ENCODE data around the gene STX11.
"Not testable (repeated sequence)": the region's sequence is repeated elsewhere in the genome, so short reads cannot be mapped to it uniquely, and the experiment has no call there.

The STX11 gene

GRCh38 chr6:144174006-144174405 is 23.7 kb downstream of the STX11 start:
- DNase-seq (ENCODE audit: low read depth, low spot score), result no peak

GRCh38 chr6:144176043-144176442 is 25.7 kb downstream of the STX11 start:
- no peak for DNase-seq (ENCODE audit: low read depth, low spot score)

GRCh38 chr6:144177726-144178125 is 27.4 kb downstream of the STX11 start:
- DNase-seq (ENCODE audit: low read depth, low spot score), result no peak

DNA sequence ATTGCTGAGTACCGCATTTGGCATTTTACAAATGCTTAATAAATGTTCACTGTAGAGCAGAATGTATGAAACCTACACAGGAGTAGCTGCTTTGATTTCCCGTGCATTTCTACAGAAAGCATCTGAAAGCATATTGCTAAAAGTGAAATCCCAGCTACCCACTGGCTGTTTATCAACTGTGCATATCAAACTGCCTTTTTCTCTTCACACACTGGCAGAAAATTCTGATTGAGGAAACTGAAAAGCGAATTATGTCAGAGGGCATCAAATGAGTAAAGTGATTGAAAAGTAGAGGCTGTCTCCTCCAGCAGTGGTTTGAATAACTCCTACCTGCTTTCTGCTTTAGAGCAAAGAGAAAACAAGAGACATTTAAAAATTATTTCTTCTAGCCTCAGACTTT is 28.0 kb downstream of the STX11 start:
- DNase-seq (ENCODE audit: low read depth, low spot score), result no peak

DNA sequence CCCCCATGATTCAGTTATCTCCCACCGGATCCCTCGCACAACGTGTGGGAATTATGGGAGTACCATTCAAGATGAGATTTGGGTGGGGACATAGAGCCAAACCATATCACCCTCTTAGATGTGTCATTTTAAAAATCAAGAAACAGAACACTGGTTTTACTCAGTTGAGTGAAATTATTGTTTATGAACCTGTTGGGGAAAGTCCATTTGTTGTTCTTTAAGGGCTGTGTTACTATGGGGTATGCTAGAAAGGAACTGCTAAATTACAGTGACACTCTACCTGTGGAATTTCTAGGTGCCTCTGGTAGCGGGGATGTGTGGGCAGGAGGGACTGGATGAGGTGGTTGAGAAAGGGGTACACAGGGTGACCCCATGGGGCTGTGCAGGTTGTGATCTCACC is 28.9 kb downstream of the STX11 start:
- no peak for DNase-seq (ENCODE audit: low read depth, low spot score)

DNA sequence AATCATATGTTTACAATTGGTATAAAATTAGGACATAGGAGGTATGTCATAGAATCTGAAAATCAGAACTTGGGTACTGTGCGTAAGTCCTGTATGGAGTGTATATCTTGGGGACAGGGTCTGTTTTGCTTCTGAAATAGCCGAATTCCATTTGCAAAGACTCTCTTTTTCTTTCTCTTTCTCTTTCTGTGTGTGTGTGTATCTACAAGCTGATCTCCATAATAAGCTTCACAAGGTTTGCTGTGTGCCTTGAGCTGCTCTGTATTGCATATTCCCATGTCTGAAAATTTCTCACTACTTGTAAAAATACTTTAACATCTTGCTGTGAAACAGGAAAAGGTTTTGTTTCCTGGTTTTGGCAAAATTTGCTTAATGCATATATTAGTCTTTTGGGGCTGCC is 29.5 kb downstream of the STX11 start:
- no peak for DNase-seq (ENCODE audit: low read depth, low spot score)

DNA sequence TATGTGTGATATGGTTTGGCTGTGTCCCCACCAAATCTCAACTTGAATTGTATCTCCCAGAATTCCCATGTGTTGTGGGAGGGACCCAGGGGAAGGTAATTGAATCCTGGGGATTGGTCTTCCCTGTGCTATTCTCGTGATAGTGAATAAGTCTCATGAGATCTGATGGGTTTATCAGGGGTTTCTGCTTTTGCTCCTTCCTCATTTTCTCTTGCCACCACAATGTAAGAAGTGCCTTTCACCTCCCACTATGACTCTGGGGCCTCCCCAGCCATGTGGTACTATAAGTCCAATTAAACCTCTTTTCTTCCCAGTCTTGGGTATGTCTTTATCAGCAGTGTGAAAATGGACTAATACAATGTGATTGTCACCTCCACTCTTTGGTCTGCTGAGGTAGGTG is 30.0 kb downstream of the STX11 start:
- not testable (repeated sequence) for DNase-seq (ENCODE audit: low read depth, low spot score)

- DNase-seq (ENCODE audit: low read depth, low spot score), result no peak
Observed at GRCh38 chr6:144181639-144182038, 31.3 kb downstream of the STX11 start.

DNA sequence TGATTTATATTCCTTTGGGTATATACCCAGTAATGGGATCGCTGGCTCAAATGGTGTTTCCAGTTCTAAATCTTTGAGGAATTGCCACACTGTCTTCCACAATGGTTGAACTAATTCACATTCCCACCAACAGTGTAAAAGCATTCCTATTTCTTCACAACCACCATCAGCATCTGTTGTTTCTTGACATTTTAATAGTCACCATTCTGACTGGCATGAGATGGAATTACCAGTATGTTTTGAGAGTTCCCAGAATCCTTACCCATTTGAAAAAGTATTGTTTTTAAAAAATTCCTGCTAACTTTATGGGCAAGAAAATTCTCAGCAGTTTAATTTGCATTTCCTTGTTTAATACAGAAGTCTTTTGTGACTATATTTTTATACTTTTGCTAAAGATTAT is 33.9 kb downstream of the STX11 start:
- not testable (repeated sequence) for DNase-seq (ENCODE audit: low read depth, low spot score)

- no peak for DNase-seq (ENCODE audit: low read depth, low spot score)
Observed at GRCh38 chr6:144185133-144185836, 35.0 kb downstream of the STX11 start.

DNA sequence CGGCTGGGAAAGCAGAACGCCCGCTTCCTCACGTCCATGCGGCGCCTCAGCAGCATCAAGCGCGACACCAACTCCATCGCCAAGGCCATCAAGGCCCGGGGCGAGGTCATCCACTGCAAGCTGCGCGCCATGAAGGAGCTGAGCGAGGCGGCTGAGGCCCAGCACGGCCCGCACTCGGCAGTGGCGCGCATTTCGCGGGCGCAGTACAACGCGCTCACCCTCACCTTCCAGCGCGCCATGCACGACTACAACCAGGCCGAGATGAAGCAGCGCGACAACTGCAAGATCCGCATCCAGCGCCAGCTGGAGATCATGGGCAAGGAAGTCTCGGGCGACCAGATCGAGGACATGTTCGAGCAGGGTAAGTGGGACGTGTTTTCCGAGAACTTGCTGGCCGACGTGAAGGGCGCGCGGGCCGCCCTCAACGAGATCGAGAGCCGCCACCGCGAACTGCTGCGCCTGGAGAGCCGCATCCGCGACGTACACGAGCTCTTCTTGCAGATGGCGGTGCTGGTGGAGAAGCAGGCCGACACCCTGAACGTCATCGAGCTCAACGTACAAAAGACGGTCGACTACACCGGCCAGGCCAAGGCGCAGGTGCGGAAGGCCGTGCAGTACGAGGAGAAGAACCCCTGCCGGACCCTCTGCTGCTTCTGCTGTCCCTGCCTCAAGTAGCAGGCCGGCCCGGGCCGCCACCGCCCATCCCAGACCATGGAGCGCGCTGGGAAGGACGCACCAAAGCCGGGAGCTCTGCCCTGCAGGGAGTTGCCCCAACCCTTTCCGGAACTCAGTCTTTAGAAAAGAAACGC is 36.7 kb downstream of the STX11 start:
- no peak for DNase-seq (ENCODE audit: low read depth, low spot score)

DNA sequence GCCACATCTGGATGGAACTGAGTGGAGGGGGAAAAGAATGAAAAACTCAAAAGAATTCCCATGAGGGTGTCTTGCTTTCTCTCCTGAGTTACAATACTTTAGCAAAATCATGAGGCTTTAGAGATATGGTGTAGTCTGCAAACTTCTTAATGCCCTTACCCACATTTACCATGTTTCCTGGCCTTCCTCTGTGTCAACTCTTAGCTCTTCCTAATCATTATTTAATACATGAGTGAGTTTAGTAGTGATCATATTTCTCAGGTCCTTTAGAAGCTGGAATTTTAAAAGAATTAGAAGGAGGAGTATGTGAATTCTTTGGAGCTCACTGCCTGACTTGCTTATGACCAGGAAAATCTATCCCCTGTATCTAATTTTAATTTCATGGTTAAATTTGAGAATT is 39.0 kb downstream of the STX11 start:
- DNase-seq (ENCODE audit: low read depth, low spot score), result no peak

DNA sequence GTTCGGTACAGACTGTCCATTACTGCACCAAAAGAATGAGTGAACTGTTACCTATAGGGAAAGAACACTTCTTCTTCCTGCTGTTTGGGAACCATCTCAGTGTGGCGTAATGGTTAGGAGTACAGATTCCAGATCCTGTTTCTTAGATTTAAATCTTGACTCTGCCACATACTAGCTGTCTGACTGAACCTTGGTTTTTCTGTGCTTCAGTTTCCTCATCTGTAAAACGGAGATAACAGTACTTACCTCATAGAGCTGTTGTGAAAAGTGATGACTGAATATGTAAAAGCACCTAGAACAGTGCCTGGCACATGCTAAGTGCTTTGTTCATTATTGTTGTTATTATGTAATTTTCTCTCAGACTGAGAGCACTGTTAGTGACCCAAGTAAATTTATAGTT is 39.8 kb downstream of the STX11 start:
- no peak for DNase-seq (ENCODE audit: low read depth, low spot score)

DNA sequence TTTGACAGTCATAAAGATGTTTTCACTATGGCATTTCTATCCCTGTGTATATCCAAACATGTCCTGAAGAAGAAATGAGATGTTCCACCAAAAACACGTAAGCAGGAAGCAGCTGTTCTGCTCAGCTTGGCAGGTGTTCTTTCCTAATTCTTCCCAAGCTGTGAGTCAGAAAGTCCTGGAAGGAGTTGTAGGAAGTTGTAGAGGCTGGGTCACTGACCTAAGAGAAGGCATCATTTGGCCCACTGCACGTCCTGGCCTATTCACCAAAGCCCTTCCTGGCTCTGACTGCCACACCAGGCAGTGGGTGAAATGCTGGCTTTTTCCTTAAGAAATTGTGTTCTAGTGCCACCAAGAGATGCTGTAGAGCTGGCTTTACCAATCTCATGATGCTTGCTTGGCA is 40.3 kb downstream of the STX11 start:
- no peak for DNase-seq (ENCODE audit: low read depth, low spot score)

DNA sequence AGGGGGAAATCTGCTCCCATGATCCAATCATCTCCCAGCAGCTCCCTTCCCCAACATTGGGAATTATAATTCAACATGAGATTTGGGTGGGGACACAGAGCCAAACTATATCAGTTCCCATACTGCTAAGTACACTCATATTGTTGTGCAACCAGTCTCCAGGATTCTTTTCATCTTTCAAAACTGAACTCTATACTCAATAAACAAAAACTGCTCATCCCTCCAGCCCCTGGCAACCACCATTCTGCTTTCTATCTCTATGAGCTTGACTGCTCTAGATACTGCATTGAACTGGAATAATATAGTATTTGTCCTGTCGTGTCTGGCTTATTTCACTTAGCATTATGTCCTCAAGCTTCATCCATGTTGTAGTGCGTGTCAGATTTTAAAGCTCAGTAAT is 42.9 kb downstream of the STX11 start:
- DNase-seq (ENCODE audit: low read depth, low spot score), result no peak

DNA sequence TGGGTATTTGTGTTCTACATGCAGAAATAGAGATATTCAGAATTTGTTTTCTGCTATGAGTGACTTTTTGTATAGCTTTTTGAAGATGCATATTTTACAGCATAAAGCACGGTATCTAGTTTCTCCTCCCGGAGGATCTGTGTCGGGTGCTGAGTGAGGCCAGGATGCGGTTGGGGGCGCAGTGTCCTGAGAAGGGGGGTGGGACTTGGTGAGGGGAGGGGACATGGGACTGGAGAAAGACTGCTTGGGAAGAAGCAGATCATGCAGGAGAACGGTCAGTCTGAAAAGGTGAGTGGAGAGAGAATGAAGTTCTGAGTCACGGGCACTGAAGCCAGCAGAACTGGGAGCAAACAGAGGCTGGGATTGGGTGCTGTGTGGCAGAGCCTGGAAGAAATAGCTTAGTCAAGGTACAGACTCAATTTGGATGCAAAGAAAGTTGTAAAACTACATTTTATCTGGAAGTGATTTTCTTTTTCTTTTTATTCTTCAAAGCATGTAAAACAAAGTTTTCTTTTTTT is 44.0 kb downstream of the STX11 start:
- DNase-seq (ENCODE audit: low read depth, low spot score), result no peak

DNA sequence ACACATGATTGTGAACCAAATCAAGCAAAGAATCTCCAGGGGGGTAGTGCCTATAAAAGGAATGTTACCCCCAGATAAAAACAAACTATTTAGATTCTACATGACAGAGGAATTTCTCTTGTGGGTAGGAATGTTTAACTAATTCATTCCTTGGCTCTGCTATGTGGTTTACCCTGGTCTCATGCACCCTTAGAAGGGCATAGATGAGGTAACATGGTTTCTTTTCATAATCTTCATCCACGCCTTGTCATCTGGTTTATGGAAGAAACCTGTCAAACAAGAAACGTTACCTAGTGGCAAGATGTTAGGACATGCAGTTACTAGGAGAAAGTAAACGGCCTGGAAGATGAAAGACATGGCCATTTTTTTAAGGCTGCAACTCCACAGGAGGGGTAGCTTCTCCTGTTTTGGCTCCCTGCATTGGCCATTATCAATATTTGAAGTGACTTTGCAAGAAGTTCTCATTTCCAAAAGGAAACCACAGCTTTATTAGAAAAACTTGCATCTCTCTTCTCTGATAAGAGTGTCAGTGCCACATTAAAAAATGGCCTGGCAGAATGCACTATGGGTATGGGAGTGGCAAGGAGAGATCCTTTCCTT is 45.5 kb downstream of the STX11 start:
- no peak for DNase-seq (ENCODE audit: low read depth, low spot score)

- no peak for DNase-seq (ENCODE audit: low read depth, low spot score)
Observed at GRCh38 chr6:144197919-144198318, 47.6 kb downstream of the STX11 start.

DNA sequence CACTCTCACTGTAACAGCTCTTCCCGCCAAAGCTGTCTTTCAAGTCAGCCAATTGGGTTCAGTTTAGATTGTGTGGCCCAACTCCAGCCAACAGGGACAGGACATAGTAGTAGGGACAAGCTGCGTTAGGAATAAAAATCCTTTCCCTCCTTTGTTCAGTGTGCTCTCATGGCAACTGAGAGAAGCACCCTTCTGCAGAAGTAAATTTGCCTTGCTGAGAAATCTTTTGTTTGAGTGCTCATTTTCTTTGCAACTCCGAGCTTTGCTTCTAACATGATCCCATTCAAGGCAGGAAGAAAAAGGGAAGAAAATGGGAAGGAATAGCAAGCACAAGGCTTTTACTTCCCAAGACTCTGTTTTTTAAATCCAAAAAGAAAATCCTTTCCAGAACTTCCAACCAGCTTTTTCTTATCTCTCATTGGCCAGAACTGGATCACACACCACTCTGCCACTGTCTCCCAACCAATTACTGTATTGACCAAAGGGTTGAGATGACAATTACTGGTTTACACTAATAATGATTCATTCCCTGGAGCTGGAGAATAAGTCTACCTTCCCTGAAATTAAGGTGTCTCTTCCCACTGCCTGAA is 52.7 kb downstream of the STX11 start:
- DNase-seq (ENCODE audit: low read depth, low spot score), result no peak

- DNase-seq (ENCODE audit: low read depth, low spot score), result no peak
Observed at GRCh38 chr6:144211160-144211559, 60.8 kb downstream of the STX11 start.

GRCh38 chr6:144213315-144213714 is 63.0 kb downstream of the STX11 start:
- no peak for DNase-seq (ENCODE audit: low read depth, low spot score)

DNA sequence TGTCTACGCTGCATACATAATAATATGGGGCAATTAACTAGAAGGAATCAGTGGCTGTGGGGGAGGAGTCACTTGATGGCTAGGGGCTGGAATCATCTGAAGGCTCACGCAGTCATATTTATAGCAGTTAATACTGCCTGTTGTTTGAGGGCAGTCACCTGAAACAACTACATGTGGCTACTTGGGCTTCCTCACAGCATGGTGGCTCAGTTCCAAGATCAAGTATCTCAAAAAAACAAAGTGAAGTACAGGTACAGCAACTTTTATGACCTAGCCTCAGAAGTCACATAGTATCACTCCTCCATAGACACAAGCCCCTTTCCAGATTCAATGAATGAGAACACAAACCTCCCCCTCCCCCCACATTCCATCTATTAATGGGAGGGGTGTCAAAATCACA is 63.7 kb downstream of the STX11 start:
- DNase-seq (ENCODE audit: low read depth, low spot score), result no peak

All from iPS DF 19.7 (cell line).